GM12891 (cell line): ENCODE data around the gene CFAP20.

Source experiments
- POLR2A ChIP-seq: IDR thresholded peaks from 2 replicates; pipeline ENCODE4 v1.6.1; 2011; ENCODE audit warnings: low read depth, low read length, control low read depth
- POLR2AphosphoS5 ChIP-seq: IDR thresholded peaks from 2 replicates; pipeline ENCODE4 v1.6.1; 2011; ENCODE audit warnings: low read depth, low read length, control low read depth
- SPI1 ChIP-seq: IDR thresholded peaks from 2 replicates; pipeline ENCODE4 v1.6.1; 2011; ENCODE audit warnings: low read depth, low read length, control low read depth
- TAF1 ChIP-seq: IDR thresholded peaks from 2 replicates; pipeline ENCODE4 v1.6.1; 2011; ENCODE audit warnings: low read depth, low read length, control low read depth

DNA sequence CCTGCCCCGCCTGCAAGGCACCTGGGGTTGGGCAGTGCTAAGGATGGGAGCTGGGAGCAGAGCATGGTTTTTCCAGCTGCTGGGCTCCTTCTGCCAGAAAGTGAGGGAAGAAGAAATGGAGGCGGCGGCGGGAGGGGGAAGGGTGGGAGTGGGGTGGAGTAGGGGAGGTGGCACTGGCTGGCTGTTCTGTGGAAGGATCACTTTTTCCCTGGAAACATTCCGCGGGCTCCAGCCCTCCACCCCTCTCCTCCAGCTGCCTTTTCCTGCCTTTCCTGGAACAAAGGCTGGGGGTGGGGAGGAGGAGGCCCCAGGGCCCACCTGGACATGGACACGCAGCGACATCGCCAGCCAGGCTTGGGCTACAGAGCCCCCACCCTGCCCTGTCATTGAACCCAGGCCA, 41.1 kb downstream of the CFAP20 start:
- TF ChIP-seq POLR2A (no peak), POLR2AphosphoS5 (no peak), TAF1 (no peak), SPI1 (no peak)
